Measurements from ENCODE around the gene ZNF385C.

DNA sequence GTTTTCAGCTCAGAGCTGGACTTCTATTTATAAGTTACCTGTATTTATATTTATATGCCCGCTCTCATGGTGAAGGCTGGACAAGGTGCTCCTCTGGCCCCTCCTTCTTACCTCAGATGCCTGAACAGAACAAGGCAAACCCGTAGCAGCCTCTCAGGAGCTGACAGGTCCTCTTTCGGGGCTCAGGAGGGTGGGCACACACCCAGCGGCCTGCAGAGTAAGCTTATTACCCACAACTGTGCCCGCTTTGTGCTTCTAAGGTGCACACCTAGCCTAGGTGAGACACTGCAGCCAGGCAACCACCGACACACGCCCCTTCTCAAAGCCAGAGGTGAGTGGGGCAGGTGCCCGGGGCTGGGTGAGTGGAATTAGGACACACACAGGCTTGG, 73.1 kb downstream of the ZNF385C start:
- TF ChIP-seq, protein P1, sequence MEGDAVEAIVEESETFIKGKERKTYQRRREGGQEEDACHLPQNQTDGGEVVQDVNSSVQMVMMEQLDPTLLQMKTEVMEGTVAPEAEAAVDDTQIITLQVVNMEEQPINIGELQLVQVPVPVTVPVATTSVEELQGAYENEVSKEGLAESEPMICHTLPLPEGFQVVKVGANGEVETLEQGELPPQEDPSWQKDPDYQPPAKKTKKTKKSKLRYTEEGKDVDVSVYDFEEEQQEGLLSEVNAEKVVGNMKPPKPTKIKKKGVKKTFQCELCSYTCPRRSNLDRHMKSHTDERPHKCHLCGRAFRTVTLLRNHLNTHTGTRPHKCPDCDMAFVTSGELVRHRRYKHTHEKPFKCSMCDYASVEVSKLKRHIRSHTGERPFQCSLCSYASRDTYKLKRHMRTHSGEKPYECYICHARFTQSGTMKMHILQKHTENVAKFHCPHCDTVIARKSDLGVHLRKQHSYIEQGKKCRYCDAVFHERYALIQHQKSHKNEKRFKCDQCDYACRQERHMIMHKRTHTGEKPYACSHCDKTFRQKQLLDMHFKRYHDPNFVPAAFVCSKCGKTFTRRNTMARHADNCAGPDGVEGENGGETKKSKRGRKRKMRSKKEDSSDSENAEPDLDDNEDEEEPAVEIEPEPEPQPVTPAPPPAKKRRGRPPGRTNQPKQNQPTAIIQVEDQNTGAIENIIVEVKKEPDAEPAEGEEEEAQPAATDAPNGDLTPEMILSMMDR (IDR thresholded peaks at IDR 0.05), result no peak
- TF ChIP-seq POLR2A (IDR thresholded peaks at IDR 0.05), result no peak
